GM18505 (cell line): ENCODE results near the gene PPP1R13B.

Experiments
- ATAC-seq: cut with Tn5 transposase; IDR thresholded peaks from one replicate; pipeline ENCODE4 v1.9.1; 2021; ENCODE audit not compliant: unreplicated experiment
- POLR2A ChIP-seq: IDR thresholded peaks from 4 replicates; pipeline ENCODE4 v1.6.1; 2011; ENCODE audit warnings: borderline replicate concordance; ENCODE audit not compliant: insufficient read depth, insufficient read length; ENCODE audit errors: extremely low read depth

The PPP1R13B gene

DNA sequence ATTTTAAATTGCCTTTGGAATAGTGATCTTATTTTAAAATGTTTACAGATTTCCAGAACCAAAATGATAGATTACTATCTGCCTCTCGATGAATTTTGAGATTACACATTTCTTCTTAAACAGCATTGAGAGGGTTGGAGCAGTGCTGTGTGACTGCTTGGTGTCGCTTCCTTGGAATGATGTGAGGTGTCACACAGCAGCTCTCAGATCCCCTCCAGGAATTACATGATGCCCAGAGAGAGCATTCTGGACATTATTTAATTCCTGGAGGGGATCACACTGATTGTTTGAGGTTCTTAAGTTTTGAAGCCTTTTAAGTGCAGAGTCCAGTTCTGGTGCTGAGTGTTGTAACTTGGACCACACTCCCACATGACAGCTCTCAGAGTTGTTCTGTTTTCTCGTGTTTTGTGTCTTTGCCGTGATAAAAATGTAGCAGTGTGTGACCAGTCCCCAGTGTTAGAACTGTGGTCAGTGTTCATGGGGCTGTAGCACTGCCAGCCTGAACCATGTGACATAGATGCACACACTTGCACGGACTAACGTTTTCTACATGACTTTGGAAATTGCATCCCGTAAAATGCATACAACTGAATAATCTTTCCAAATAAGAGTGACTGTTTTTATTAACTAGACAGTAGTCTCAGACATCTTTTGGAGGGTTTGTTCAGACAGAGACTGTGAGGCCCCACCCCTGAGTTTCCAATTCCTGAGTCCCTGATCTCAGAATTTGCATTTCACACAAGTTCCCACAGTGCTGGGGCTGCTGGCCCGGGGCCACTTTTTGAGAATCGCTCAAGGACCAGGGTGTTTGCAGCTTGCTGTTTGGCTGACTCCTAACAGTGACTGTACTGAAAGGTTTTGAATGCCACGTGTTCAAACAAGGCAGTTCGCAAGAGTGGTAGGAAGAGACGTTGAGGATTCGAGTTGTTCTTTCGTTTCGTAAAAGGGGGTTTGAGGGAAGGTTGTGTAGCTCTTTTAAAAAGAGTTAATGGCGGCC, 158.2 kb downstream of the PPP1R13B start:
- ATAC-seq, result no peak
- TF ChIP-seq POLR2A, result peak; percentile 62

DNA sequence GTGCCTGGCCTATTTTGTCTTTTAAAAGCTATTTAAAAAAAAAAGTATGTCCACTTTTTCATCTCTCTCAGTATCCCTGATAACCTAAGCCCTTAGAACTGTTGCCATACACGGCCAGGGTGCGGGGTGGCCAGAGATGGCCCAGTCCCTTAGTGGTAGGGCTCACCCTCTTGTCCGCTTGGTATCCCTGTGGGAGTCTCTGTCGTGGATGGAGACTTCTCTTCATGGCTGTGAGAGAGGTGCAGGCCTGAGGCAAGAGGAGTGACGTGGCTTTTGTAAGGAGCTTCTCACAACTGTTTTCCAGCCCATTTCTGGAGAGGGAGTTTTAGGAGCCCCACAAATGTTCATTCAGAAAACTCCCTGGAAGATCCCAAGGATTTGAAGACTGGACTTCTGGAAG, 158.9 kb downstream of the PPP1R13B start:
- no peak for ATAC-seq
- no peak for TF ChIP-seq POLR2A

DNA sequence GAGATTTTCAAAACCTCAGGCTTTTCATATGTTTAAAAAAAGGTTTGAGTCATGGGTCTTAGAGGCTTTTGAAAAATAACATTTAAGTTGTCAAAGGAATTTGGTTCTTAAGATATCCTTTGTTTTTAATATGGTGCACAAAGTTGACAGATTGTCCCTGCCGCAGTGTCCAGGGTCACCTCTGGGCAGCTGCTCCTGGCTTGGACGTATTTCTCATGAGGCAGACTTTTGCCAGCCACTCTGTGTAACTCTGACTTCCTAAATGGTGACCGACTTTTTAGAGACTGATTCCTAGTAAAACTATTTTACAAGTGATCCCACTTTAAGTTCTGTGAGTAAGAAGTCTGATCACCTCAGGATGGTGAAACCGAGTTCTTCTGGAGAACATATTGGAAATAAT, 159.7 kb downstream of the PPP1R13B start:
- TF ChIP-seq POLR2A, result no peak
- ATAC-seq, result no peak

DNA sequence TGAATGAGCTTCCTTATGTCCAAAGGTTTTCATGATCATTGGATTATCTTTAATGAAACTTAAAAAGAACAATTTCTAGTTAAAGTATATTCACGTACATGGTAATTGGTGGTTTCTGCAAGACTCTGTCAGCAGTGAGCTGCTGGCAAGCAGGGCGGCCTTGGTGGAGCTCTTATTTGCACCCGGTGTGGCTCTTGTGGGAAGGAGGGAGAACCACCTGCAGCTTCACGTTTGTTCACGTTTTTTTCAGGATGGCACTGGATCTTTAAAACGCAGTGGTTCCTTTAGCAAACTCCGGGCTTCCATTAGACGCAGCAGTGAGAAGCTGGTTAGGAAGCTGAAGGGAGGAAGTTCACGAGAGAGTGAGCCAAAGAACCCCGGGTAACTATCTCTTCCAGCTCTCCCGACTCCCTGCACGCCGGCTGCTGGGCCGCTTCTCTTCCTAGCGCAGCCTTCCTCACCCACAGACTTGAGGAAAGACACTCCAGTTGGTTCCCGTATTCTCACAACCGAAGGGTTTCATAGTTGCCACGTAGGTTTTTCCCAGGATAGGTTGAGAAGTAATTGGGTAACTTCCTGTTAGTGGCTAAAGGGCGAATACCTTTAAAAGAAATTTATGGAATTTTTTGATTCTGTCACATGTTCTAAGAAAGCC, 160.4 kb downstream of the PPP1R13B start:
- ATAC-seq, result no peak
- no peak for TF ChIP-seq POLR2A

DNA sequence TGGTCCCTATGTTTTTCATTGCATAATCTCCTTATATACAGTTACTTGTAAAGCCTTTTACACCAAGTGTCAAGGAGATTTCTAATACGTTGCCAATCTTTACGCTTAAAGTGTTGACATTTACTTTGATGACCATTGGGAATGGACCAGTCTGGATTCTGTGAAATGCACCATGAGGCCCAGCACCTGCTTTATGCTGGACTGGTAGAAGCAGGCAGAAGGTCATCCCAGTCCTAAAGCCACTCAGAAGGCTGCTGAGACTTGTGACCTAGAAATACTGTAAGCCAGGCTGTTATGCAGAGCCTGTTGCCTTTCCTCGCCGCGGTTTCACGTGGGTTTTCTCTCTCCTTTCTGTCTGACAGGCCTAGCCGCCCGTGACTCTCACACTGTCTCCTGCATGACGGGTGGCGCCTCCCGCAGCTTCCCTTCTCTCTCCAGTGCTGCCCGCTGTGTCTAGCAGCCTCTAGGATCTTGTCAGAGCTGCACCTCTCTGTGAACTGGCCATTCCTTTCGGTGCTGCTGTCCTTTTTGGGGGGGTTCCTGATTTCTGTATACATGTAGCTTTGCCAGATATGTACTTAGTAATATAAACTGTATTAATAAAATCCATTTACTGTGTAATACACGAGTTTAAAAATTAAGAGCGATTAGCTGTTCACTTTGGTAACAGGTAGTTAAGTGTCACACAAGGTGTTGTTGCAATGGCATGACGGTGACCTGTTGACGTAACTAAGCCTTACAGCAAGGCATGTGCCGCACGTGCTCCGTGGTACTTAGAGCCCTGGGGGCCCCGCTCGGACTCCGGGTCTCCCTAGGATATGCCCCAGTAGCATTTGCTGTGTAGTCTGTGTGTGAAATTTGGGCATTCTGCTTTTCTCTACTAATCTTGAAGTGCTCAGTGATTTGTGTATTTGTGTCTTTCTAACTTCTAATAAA, 161.8 kb downstream of the PPP1R13B start:
- no peak for ATAC-seq
- no peak for TF ChIP-seq POLR2A

DNA sequence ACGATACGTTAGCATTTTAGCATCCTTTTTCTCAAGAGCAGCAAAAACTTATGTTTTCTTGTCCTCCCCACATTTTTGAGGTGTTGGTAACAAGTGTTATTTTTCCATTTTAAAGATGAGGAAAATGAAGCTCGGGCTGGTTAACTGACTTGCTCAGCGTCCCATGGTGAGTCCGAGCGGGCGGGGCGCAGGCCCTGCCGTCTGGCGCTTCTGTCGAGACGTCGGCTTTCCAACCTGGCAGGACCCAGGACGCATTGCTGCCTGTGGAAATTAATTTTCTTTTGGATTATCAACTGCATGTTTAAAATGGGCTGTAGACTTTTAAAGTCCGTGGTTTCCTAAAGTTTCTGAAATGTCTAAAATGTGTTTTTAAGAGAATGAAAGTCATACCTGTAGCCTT, 162.5 kb downstream of the PPP1R13B start:
- TF ChIP-seq POLR2A, result no peak

DNA sequence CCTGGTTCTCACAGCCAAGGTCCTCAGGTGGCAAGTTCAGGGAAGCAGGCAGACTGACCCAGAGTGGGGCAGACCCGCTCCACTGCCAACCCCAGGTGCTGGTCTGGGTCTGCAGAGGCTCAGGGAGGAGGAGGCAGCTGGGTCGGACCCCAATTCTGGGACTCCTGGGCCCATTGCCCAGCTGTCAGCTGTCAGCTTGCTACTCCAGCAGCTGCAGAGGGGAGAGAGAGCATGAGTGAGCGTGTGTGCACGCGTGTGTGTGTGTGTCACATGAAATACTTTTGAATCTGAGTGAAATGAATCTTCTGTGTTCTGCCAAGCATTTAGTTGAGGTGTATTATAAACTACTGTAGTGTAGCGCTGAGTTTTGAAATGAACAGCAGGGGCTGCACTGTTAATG, 162.9 kb downstream of the PPP1R13B start:
- no peak for ATAC-seq
- TF ChIP-seq POLR2A, result no peak

More for the DNA sequence above, 162.5 kb downstream of the PPP1R13B start:
- no peak for ATAC-seq
